Measurements from ENCODE around the gene TWNK. TPM values are rescaled to one million over a fixed set of nuclear protein-coding genes. Genes with fewer than 3 reads are reported as not detected.
A peak's percentile ranks its signal among the peaks of the same experiment; 100 is the strongest.

TWNK gene
- total and polyA plus RNA-seq, 9 of the 15 experiments (the other 6 are each of a cell fraction or from before 2014, with no cell fraction given), result 11.6 to 34.7 (median 17.4) TPM

- TF ChIP-seq ZNF589 (CRISPR knock-in tag; IDR thresholded peaks at IDR 0.05; ENCODE audit: low read depth) (no peak), PKNOX1 (IDR thresholded peaks at IDR 0.05) (peak; percentile 14; the same call in 1 of the 2 replicates), MAX (CRISPR knock-in tag; IDR thresholded peaks at IDR 0.05) (peak; percentile 26; the same call in 1 of the 2 replicates), RAD21 (CRISPR knock-in tag; conservative IDR thresholded peaks at IDR 0.05 in 1 of 2, IDR thresholded peaks at IDR 0.05 in 1 of 2) (peak; percentile 38 to 47; a peak in 3 of 4 replicates), ATF4 (CRISPR knock-in tag; IDR thresholded peaks at IDR 0.05) (no peak), HDAC1 (IDR thresholded peaks at IDR 0.05) (peak in 1 of 2 experiments; percentile 52; a peak in 1 of 4 replicates), E2F6 (IDR thresholded peaks at IDR 0.05; ENCODE audit: borderline replicate concordance in 1 of 2, extremely low read depth in 1 of 2, insufficient read depth in 1 of 2, insufficient read length in 1 of 2, low read depth in 1 of 2, low read length in 1 of 2, poor library complexity in 1 of 2, severe bottlenecking in 1 of 2) (no peak), MEF2A (IDR thresholded peaks at IDR 0.05; ENCODE audit: control insufficient read depth, low read depth, low read length) (no peak), STAT6 (CRISPR knock-in tag; IDR thresholded peaks at IDR 0.05) (no peak), HDAC2 (IDR thresholded peaks at IDR 0.05) (0 out of 2 replicates have a peak, but pooled peaks have one; percentile 33), CXXC5 (CRISPR knock-in tag; IDR thresholded peaks at IDR 0.05) (peak; percentile 60), DNMT1 (IDR thresholded peaks at IDR 0.05) (no peak), RBBP5 (IDR thresholded peaks at IDR 0.05; ENCODE audit: borderline replicate concordance, insufficient read depth, low read length, poor library complexity, severe bottlenecking) (no peak), ZNF79 (CRISPR knock-in tag; IDR thresholded peaks at IDR 0.05; ENCODE audit: low read depth) (no peak), ZFX (CRISPR knock-in tag; IDR thresholded peaks at IDR 0.05) (0 out of 2 replicates have a peak, but pooled peaks have one; percentile 30), E2F3 (CRISPR knock-in tag; IDR thresholded peaks at IDR 0.05) (no peak), ETS2 (tag; IDR thresholded peaks at IDR 0.05; ENCODE audit: borderline replicate concordance, poor library complexity, severe bottlenecking) (no peak)
Observed at GRCh38 chr10:101011517-101012423, 24.4 kb downstream of the TWNK start (continued).

Measured in K562 (cell line).